ENCODE measurements around the gene TMEM198.

The TMEM198 gene

DNA sequence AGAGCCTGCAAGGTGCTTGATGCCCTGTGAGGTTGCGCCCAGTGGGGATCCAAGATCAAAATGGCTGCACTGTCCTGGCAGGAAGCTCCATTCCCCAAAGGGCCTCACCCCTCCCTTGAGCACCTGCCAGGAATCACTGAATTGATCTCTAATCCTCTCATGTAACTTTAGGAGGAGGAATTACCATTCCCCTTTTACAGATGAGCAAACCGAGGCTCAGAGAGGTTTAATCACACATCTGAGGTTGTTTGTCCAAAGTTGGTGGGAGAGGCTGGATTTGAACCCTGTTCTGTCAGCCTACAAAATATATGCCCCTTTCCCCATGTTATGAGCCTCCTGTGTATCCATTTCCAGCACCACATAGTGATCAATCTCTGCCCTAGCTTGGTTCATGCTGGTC is 19.0 kb upstream of the TMEM198 start:
- Histone ChIP-seq H3K4me1 (ENCODE audit: insufficient read depth, low read length) (peaks cover 51% of the 10 kb centered on the region), H3K9me3 (ENCODE audit: low read length) (no peaks in the 10 kb centered on the region), H2AFZ (ENCODE audit: low read depth, low read length) (no peak overlapping the region), H3K27me3 (ENCODE audit: insufficient read depth, low read length) (peaks cover 38% of the 10 kb centered on the region), H3K36me3 (ENCODE audit: insufficient read depth, low read length) (no peaks in the 10 kb centered on the region), H3K4me3 (ENCODE audit: low read length) (no peak overlapping the region)

- Histone ChIP-seq H3K9me3 (ENCODE audit: low read length) (no peaks in the 10 kb centered on the region), H3K36me3 (ENCODE audit: insufficient read depth, low read length) (no peaks in the 10 kb centered on the region), H3K4me1 (ENCODE audit: insufficient read depth, low read length) (peaks cover 50% of the 10 kb centered on the region), H2AFZ (ENCODE audit: low read depth, low read length) (no peak overlapping the region), H3K27me3 (ENCODE audit: insufficient read depth, low read length) (peaks cover 31% of the 10 kb centered on the region), H3K4me3 (ENCODE audit: low read length) (no peak overlapping the region)
These were observed 18.1 kb upstream of the TMEM198 start for GRCh38 chr2:219525533-219526232.

DNA sequence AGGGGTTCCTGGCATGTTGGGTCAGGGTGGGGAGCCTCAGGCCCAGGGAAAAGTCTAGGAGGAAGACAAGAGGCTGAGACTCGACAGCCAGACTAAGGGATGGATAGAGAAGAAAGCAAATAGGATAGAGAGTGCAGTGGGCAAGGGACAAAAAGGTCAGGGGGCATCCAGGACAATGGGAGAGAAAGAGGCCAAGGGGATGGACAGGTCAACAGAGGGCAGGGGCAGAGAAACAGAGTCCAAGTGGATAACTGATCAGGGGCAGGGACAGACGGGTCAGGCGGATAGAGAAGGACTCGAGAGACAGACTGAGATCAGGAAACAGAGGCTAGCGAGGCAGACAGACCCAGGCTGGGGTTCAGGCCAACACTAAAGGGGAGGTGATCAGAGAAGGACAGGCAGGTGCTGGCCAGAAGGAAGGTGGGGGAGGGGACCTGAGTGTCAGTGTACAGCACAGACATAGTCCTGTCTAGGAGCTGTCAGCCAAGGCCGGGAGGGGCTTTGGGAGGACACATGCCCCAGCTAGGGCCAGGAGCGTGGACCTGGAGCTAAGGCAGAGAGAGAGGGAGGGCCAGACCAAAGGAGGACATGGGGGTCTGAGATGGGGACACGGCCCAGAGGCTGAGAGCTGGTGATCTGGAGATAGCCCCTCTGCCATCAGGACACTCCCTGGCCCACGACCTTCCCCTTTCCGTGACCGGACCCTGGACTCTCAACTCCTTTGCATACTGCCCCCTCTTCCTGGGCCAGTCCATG is 17.3 kb upstream of the TMEM198 start:
- Histone ChIP-seq H2AFZ (ENCODE audit: low read depth, low read length) (no peak overlapping the region), H3K4me1 (ENCODE audit: insufficient read depth, low read length) (peaks cover 44% of the 10 kb centered on the region), H3K9me3 (ENCODE audit: low read length) (no peaks in the 10 kb centered on the region), H3K36me3 (ENCODE audit: insufficient read depth, low read length) (no peaks in the 10 kb centered on the region), H3K4me3 (ENCODE audit: low read length) (no peak overlapping the region), H3K27me3 (ENCODE audit: insufficient read depth, low read length) (peaks cover 31% of the 10 kb centered on the region)

DNA sequence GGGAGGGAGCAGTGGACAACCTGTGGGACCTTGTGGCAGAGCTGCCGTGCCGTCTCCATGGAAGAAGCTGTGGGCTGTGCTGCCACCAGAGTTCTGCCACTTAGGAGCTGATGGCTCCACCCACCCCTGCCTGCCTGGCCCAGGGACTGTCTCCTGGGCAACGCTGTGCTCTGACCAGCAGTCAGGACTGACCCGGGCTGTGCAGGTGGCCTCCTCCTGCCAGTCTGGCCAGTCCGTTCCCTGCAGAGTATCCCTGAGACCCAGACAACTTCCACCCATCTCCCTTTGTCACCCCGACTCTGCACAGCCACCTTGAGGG is 16.8 kb upstream of the TMEM198 start:
- H3K4me3 ChIP-seq (ENCODE audit: low read length): no peak overlapping the region
- peaks cover 38% of the 10 kb centered on the region for H3K4me1 ChIP-seq (ENCODE audit: insufficient read depth, low read length)
- H3K36me3 ChIP-seq (ENCODE audit: insufficient read depth, low read length): no peaks in the 10 kb centered on the region
- no peaks in the 10 kb centered on the region for H3K9me3 ChIP-seq (ENCODE audit: low read length)
- peaks cover 30% of the 10 kb centered on the region for H3K27me3 ChIP-seq (ENCODE audit: insufficient read depth, low read length)
- H2AFZ ChIP-seq (ENCODE audit: low read depth, low read length): no peak overlapping the region

DNA sequence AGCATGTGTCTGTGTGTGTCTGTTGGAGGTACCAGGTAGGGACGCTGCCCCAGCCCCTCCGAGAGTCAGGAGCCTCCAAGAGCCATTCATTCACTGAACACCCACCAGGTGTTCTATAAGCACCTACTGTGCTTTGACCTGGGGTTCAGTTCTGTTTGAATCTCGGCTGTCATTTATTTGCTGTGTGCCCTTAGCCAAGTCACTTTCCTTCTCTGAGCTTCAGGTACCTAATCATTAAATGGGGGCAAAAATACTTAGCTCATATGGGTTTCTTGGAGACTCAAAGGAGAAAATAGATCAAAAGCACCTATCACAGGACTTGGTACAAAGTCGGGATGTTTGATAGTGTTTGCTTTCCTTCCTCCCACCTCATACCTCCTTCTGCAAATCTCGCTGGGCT is 16.4 kb upstream of the TMEM198 start:
- Histone ChIP-seq H3K27me3 (ENCODE audit: insufficient read depth, low read length) (peaks cover 34% of the 10 kb centered on the region), H3K9me3 (ENCODE audit: low read length) (no peaks in the 10 kb centered on the region), H3K4me1 (ENCODE audit: insufficient read depth, low read length) (peaks cover 36% of the 10 kb centered on the region), H3K36me3 (ENCODE audit: insufficient read depth, low read length) (no peaks in the 10 kb centered on the region), H3K4me3 (ENCODE audit: low read length) (no peak overlapping the region), H2AFZ (ENCODE audit: low read depth, low read length) (no peak overlapping the region)

GRCh38 chr2:219530048-219530963 is 13.5 kb upstream of the TMEM198 start:
- no peak overlapping the region for H3K4me3 ChIP-seq (ENCODE audit: low read length)
- no peaks in the 10 kb centered on the region for H3K36me3 ChIP-seq (ENCODE audit: insufficient read depth, low read length)
- H3K9me3 ChIP-seq (ENCODE audit: low read length): no peaks in the 10 kb centered on the region
- no peak overlapping the region for H2AFZ ChIP-seq (ENCODE audit: low read depth, low read length)
- peaks cover 28% of the 10 kb centered on the region for H3K4me1 ChIP-seq (ENCODE audit: insufficient read depth, low read length)
- H3K27me3 ChIP-seq (ENCODE audit: insufficient read depth, low read length): peaks cover 35% of the 10 kb centered on the region

GRCh38 chr2:219531639-219532377 is 12.0 kb upstream of the TMEM198 start:
- Histone ChIP-seq H3K9me3 (ENCODE audit: low read length) (no peaks in the 10 kb centered on the region), H3K4me3 (ENCODE audit: low read length) (no peak overlapping the region), H3K27me3 (ENCODE audit: insufficient read depth, low read length) (peaks cover 35% of the 10 kb centered on the region), H2AFZ (ENCODE audit: low read depth, low read length) (no peak overlapping the region), H3K4me1 (ENCODE audit: insufficient read depth, low read length) (peaks cover 13% of the 10 kb centered on the region), H3K36me3 (ENCODE audit: insufficient read depth, low read length) (no peaks in the 10 kb centered on the region)

- Histone ChIP-seq H3K27me3 (ENCODE audit: insufficient read depth, low read length) (peaks cover 35% of the 10 kb centered on the region), H3K4me3 (ENCODE audit: low read length) (no peak overlapping the region), H3K9me3 (ENCODE audit: low read length) (no peaks in the 10 kb centered on the region), H3K4me1 (ENCODE audit: insufficient read depth, low read length) (peaks cover 8% of the 10 kb centered on the region), H2AFZ (ENCODE audit: low read depth, low read length) (no peak overlapping the region), H3K36me3 (ENCODE audit: insufficient read depth, low read length) (no peaks in the 10 kb centered on the region)
These were observed 11.5 kb upstream of the TMEM198 start for GRCh38 chr2:219532378-219532649.

- no peaks in the 10 kb centered on the region for H3K36me3 ChIP-seq (ENCODE audit: insufficient read depth, low read length)
- H3K4me1 ChIP-seq (ENCODE audit: insufficient read depth, low read length): peaks cover 15% of the 10 kb centered on the region
- peaks cover 29% of the 10 kb centered on the region for H3K27me3 ChIP-seq (ENCODE audit: insufficient read depth, low read length)
- H3K4me3 ChIP-seq (ENCODE audit: low read length): no peak overlapping the region
- H2AFZ ChIP-seq (ENCODE audit: low read depth, low read length): no peak overlapping the region
- H3K9me3 ChIP-seq (ENCODE audit: low read length): no peaks in the 10 kb centered on the region
These were observed 9.7 kb upstream of the TMEM198 start for GRCh38 chr2:219533930-219534661.

- Histone ChIP-seq H3K36me3 (ENCODE audit: insufficient read depth, low read length) (peaks cover 16% of the 10 kb centered on the region), H3K9me3 (ENCODE audit: low read length) (no peaks in the 10 kb centered on the region), H3K4me3 (ENCODE audit: low read length) (no peak overlapping the region), H3K27me3 (ENCODE audit: insufficient read depth, low read length) (peaks cover 22% of the 10 kb centered on the region), H2AFZ (ENCODE audit: low read depth, low read length) (no peak overlapping the region), H3K4me1 (ENCODE audit: insufficient read depth, low read length) (peaks cover 10% of the 10 kb centered on the region)
These were observed 7.4 kb upstream of the TMEM198 start for GRCh38 chr2:219536425-219536824.

DNA sequence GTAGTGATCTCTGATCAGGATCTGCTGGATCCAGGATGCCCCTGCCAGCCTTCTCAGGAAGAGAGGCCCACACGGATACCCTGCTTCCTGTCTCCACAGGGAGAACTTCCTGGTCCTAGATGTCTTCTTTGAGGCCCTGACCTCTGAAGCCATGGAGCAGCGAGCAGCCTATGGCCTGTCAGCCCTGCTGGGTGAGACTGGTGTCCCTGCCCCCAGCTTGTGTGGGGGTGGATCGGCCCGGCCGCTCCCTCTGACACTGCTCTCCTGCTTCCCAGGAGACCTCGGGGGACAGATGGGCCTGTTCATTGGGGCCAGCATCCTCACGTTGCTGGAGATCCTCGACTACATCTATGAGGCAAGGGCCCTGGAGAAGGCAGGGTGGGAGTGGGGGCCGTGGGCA is 6.9 kb upstream of the TMEM198 start:
- Histone ChIP-seq H3K4me1 (ENCODE audit: insufficient read depth, low read length) (peaks cover 10% of the 10 kb centered on the region), H3K9me3 (ENCODE audit: low read length) (no peaks in the 10 kb centered on the region), H3K36me3 (ENCODE audit: insufficient read depth, low read length) (peaks cover 17% of the 10 kb centered on the region), H3K27me3 (ENCODE audit: insufficient read depth, low read length) (peaks cover 17% of the 10 kb centered on the region), H3K4me3 (ENCODE audit: low read length) (no peak overlapping the region), H2AFZ (ENCODE audit: low read depth, low read length) (no peak overlapping the region)

DNA sequence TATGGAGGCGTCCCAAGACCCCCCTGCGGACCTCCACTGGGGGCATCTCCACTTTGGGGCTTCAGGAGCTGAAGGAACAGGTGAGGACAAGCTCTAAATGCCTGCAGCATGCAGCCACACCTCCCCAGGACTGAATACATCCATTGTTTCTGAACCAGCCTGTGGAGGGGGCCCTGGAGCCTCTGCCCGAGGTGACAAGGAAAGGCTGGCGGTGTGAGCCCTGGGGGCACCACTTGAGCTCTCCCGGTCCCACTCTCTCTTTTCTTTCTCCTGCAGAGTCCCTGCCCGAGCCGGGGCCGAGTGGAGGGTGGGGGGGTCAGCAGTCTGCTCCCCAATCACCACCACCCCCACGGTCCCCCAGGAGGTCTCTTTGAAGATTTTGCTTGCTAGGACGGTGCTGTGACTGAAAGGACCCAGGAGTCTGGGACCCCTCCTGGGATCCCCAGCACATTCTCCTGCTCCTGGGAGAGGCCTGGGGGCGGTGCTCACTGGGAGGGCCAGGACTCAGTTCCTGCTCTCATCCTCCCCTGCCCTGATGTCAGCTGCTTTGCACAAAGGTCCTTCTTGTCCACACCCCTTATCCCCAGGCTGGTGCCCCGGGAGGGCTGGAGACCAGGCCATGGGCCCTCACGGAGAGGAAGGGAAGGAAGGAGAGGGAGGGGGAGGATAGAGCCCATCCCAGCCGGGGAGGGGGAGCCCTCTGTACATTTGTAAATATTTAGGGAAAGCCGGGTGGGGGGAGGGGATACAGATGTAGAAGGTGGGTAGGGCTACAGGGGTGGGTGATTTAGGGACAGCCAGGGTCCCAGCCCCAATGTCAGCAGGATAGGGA is 6.0 kb upstream of the TMEM198 start:
- Histone ChIP-seq H3K36me3 (ENCODE audit: insufficient read depth, low read length) (peaks cover 17% of the 10 kb centered on the region), H3K27me3 (ENCODE audit: insufficient read depth, low read length) (peaks cover 8% of the 10 kb centered on the region), H2AFZ (ENCODE audit: low read depth, low read length) (no peak overlapping the region), H3K9me3 (ENCODE audit: low read length) (no peaks in the 10 kb centered on the region), H3K4me1 (ENCODE audit: insufficient read depth, low read length) (peaks cover 15% of the 10 kb centered on the region), H3K4me3 (ENCODE audit: low read length) (no peak overlapping the region)
